ENCODE measurements around the gene DTX4.
"Not testable (repeated sequence)": the region's sequence is repeated elsewhere in the genome, so short reads cannot be mapped to it uniquely, and the experiment has no call there.

Gene DTX4

GRCh38 chr11:59171508-59172322 is at the start of gene DTX4:
DTX4 (plus strand) TSS chr11:59172132; CDS start chr11:59172596, 464 bp downstream.
- DNase-seq = peak; percentile 77

- no peak for DNase-seq
These were observed 36.1 kb upstream of the DTX4 start for GRCh38 chr11:59135648-59136461.

GRCh38 chr11:59136551-59136950 is 35.4 kb upstream of the DTX4 start:
- not testable (repeated sequence) for DNase-seq

GRCh38 chr11:59137190-59137589 is 34.7 kb upstream of the DTX4 start:
- DNase-seq = no peak

- no peak for DNase-seq
These were observed 33.3 kb upstream of the DTX4 start for GRCh38 chr11:59138643-59139042.

- no peak for DNase-seq
These were observed 30.7 kb upstream of the DTX4 start for GRCh38 chr11:59141191-59141590.

- DNase-seq = no peak
These were observed 30.1 kb upstream of the DTX4 start for GRCh38 chr11:59141673-59142460.

- peak; percentile 94 for DNase-seq
These were observed 29.1 kb upstream of the DTX4 start, which contains the start of gene FAM111A for GRCh38 chr11:59142530-59143507. FAM111A (plus strand) TSS chr11:59142856; CDS start chr11:59148873, 6,017 bp downstream.

GRCh38 chr11:59144096-59144495 is 27.8 kb upstream of the DTX4 start:
- peak; percentile 16 for DNase-seq

GRCh38 chr11:59144579-59145345 is 27.2 kb upstream of the DTX4 start:
- peak; percentile 95 for DNase-seq

- DNase-seq = no peak
These were observed 26.4 kb upstream of the DTX4 start for GRCh38 chr11:59145534-59145933.

GRCh38 chr11:59151761-59152160 is 20.2 kb upstream of the DTX4 start:
- DNase-seq = no peak

GRCh38 chr11:59152312-59152951 is 19.5 kb upstream of the DTX4 start:
- DNase-seq = no peak

GRCh38 chr11:59154610-59155009 is 17.3 kb upstream of the DTX4 start:
- no peak for DNase-seq

GRCh38 chr11:59157433-59157832 is 14.5 kb upstream of the DTX4 start:
- no peak for DNase-seq

GRCh38 chr11:59158206-59159068 is 13.5 kb upstream of the DTX4 start:
- peak; percentile 41 for DNase-seq

GRCh38 chr11:59164028-59164427 is 7.9 kb upstream of the DTX4 start:
- DNase-seq = no peak

GRCh38 chr11:59172345-59173079 is 580 bp downstream of the DTX4 start:
- DNase-seq = no peak

Measured in DMS79 (cell line).